ENCODE data around the gene KRTAP26-1. TPM values are rescaled to one million over a fixed set of nuclear protein-coding genes. Genes with fewer than 3 reads are reported as not detected.
A peak's percentile ranks its signal among the peaks of the same experiment; 100 is the strongest.

The KRTAP26-1 gene
- polyA plus RNA-seq, 3 donors = not detected

GRCh38 chr21:30345014-30345413, 24.9 kb upstream of the KRTAP26-1 start:
- H3K9me3 Mint-ChIP-seq = peaks cover 2 to 14% (median 5%) of the 10 kb centered on the region in 7 donors
- Histone ChIP-seq H3K4me2 (replicated peaks; ENCODE audit: extremely low read depth, low read length, poor library complexity, severe bottlenecking) (no peak overlapping the region), H3K4me1 (ENCODE audit: control insufficient read depth in 1 of 2, insufficient read depth in 2 of 2, low read length in 2 of 2) (no peaks in the 10 kb centered on the region), H3K27me3 (ENCODE audit: control insufficient read depth in 2 of 2, insufficient read depth in 2 of 2, low read length in 2 of 2) (no peaks in the 10 kb centered on the region), H3K9me3 (replicated peaks in 1 of 2; ENCODE audit: control insufficient read depth in 1 of 2, insufficient read depth in 1 of 2, low read length in 2 of 2) (peaks cover 0 to 3% of the 10 kb centered on the region in 2 donors), H3K4me3 (replicated peaks in 1 of 3; ENCODE audit: low read depth in 2 of 3, low read length in 3 of 3) (no peak overlapping the region), H3K36me3 (replicated peaks in 1 of 2; ENCODE audit: control insufficient read depth in 1 of 2, insufficient read depth in 2 of 2, low read length in 2 of 2) (no peaks in the 10 kb centered on the region), H3K9ac (ENCODE audit: insufficient read depth, low read length, poor library complexity, severe bottlenecking) (no peak overlapping the region), H2AFZ (ENCODE audit: insufficient read depth, low read depth, low read length, poor library complexity, severe bottlenecking) (no peak overlapping the region), H3K79me2 (ENCODE audit: insufficient read depth, low read length) (no peaks in the 10 kb centered on the region), H3K27ac (ENCODE audit: low read depth in 1 of 2, low read length in 2 of 2) (no peak overlapping the region), H4K20me1 (ENCODE audit: insufficient read depth, low read length) (no peaks in the 10 kb centered on the region)
- H3K27me3 Mint-ChIP-seq (ENCODE audit: low read depth in 3 of 3) = peaks cover 0 to 4% (median 1%) of the 10 kb centered on the region in 3 donors
- no peak for TF ChIP-seq CTCF (IDR thresholded peaks at IDR 0.05)
- no CpG with 5 or more reads among the region's 2 CpGs for WGBS (ENCODE audit: insufficient coverage)
- no peak for DNase-seq
- H3K27ac Mint-ChIP-seq = no peak overlapping the region
- intact Hi-C loops (cut with micrococcal nuclease) = loop anchor here in 1 of 2 donors (10.0 kb wide), 1 partner anchor 740 kb away; no protein-coding TSS in a partner anchor
- H3K36me3 Mint-ChIP-seq = no peaks in the 10 kb centered on the region
- H3K4me3 Mint-ChIP-seq = no peak overlapping the region
- H3K4me1 Mint-ChIP-seq = no peaks in the 10 kb centered on the region

- Histone ChIP-seq H4K20me1 (ENCODE audit: insufficient read depth, low read length) (no peaks in the 10 kb centered on the region), H3K4me3 (replicated peaks in 1 of 3; ENCODE audit: low read depth in 2 of 3, low read length in 3 of 3) (no peak overlapping the region), H3K9me3 (replicated peaks in 1 of 2; ENCODE audit: control insufficient read depth in 1 of 2, insufficient read depth in 1 of 2, low read length in 2 of 2) (peaks cover 0 to 3% of the 10 kb centered on the region in 2 donors), H3K36me3 (replicated peaks in 1 of 2; ENCODE audit: control insufficient read depth in 1 of 2, insufficient read depth in 2 of 2, low read length in 2 of 2) (no peaks in the 10 kb centered on the region), H2AFZ (ENCODE audit: insufficient read depth, low read depth, low read length, poor library complexity, severe bottlenecking) (no peak overlapping the region), H3K27ac (ENCODE audit: low read depth in 1 of 2, low read length in 2 of 2) (no peak overlapping the region), H3K9ac (ENCODE audit: insufficient read depth, low read length, poor library complexity, severe bottlenecking) (no peak overlapping the region), H3K4me1 (ENCODE audit: control insufficient read depth in 1 of 2, insufficient read depth in 2 of 2, low read length in 2 of 2) (no peaks in the 10 kb centered on the region), H3K79me2 (ENCODE audit: insufficient read depth, low read length) (no peaks in the 10 kb centered on the region), H3K4me2 (replicated peaks; ENCODE audit: extremely low read depth, low read length, poor library complexity, severe bottlenecking) (no peak overlapping the region), H3K27me3 (ENCODE audit: control insufficient read depth in 2 of 2, insufficient read depth in 2 of 2, low read length in 2 of 2) (no peaks in the 10 kb centered on the region)
- Mint-ChIP-seq H3K4me1 (no peaks in the 10 kb centered on the region), H3K27ac (no peak overlapping the region), H3K36me3 (no peaks in the 10 kb centered on the region), H3K27me3 (ENCODE audit: low read depth in 3 of 3) (peaks cover 0 to 4% (median 0%) of the 10 kb centered on the region in 3 donors), H3K9me3 (peaks cover 0 to 7% (median 1%) of the 10 kb centered on the region in 7 donors), H3K4me3 (no peak overlapping the region)
- no CpG with 5 or more reads among the region's 2 CpGs for WGBS (ENCODE audit: insufficient coverage)
- intact Hi-C loops (cut with micrococcal nuclease) = loop anchor here (5.0 to 10.0 kb wide), 2 partner anchors 744 to 746 kb away; no protein-coding TSS in a partner anchor
- TF ChIP-seq CTCF (IDR thresholded peaks at IDR 0.05) = peak; percentile 77
- DNase-seq = peak in 1 of 3 donors; percentile 2
These were observed 20.8 kb upstream of the KRTAP26-1 start for GRCh38 chr21:30340714-30341573.

Data from CD14-positive monocyte (primary cell).